ENCODE data around the gene NOX4. TPM values are rescaled to one million over a fixed set of nuclear protein-coding genes. Genes with fewer than 3 reads are reported as not detected.

The NOX4 gene
- total RNA-seq, 1 experiment from 2014 or later, result 3.0 TPM

DNA sequence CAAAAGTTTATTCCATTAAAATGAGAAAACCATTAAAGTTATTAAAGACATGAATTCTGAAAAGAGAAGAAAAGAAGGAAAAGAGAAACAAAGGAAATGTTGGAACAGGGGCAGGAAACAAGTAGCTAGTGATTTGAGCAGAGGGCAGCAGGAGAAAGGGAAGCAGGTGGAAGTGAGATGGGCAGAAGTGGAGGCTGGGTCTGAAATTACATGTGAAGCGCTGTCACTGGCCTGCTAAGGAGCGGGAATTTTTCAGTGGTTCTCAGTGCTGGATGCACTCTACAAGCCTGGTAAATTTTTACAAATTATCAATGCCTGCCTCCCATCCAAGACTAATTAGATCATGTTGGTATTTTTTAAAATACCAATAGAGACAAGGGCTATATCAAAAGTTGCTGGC is 48.4 kb downstream of the NOX4 start:
- H3K9me3 ChIP-seq (ENCODE audit: control insufficient read depth, low read depth, low read length), result no peaks in the 10 kb centered on the region
- H3K27me3 ChIP-seq (ENCODE audit: insufficient read depth, low read length), result no peaks in the 10 kb centered on the region
- H4K8ac ChIP-seq (replicated peaks; ENCODE audit: insufficient read length, low read depth, low read length), result no peak overlapping the region
- TF ChIP-seq, protein P1, sequence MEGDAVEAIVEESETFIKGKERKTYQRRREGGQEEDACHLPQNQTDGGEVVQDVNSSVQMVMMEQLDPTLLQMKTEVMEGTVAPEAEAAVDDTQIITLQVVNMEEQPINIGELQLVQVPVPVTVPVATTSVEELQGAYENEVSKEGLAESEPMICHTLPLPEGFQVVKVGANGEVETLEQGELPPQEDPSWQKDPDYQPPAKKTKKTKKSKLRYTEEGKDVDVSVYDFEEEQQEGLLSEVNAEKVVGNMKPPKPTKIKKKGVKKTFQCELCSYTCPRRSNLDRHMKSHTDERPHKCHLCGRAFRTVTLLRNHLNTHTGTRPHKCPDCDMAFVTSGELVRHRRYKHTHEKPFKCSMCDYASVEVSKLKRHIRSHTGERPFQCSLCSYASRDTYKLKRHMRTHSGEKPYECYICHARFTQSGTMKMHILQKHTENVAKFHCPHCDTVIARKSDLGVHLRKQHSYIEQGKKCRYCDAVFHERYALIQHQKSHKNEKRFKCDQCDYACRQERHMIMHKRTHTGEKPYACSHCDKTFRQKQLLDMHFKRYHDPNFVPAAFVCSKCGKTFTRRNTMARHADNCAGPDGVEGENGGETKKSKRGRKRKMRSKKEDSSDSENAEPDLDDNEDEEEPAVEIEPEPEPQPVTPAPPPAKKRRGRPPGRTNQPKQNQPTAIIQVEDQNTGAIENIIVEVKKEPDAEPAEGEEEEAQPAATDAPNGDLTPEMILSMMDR (conservative IDR thresholded peaks at IDR 0.05), result no peak
- no peak overlapping the region for H2AK5ac ChIP-seq (ENCODE audit: insufficient read length, low read length)
- H3K79me2 ChIP-seq (ENCODE audit: insufficient read depth, low read length), result no peaks in the 10 kb centered on the region
- no peak overlapping the region for H2BK120ac ChIP-seq (ENCODE audit: low read depth, low read length, poor library complexity, severe bottlenecking)
- H4K5ac ChIP-seq (ENCODE audit: insufficient read length, low read depth, low read length), result no peak overlapping the region
- no peak overlapping the region for H3K23ac ChIP-seq (ENCODE audit: insufficient read length, low read depth, low read length)
- no peak overlapping the region for H4K91ac ChIP-seq (ENCODE audit: insufficient read length, low read depth, low read length)
- Mint-ChIP-seq H3K4me1 (no peaks in the 10 kb centered on the region; a peak in 1 of 4 replicates), H3K27ac (no peak overlapping the region; a peak in 1 of 7 replicates), H3K27me3 (ENCODE audit: low read depth) (no peaks in the 10 kb centered on the region), H3K9me3 (peaks cover 0 to 5% of the 10 kb centered on the region in 2 experiments; a peak in 1 of 5 replicates), H3K36me3 (ENCODE audit: insufficient read depth in 1 of 3, low read depth in 3 of 3) (peaks cover 0 to 11% (median 0%) of the 10 kb centered on the region in 3 experiments; a peak in 2 of 7 replicates), H3K4me3 (no peak overlapping the region)
- no peak overlapping the region for H2BK15ac ChIP-seq (ENCODE audit: low read depth, low read length)
- WGBS (ENCODE audit: extremely low coverage, insufficient read length, low lambda C conversion rate), result no CpG with 5 or more reads among the region's 2 CpGs
- no peak overlapping the region for H3T11ph ChIP-seq (ENCODE audit: low read length)
- H3K4me2 ChIP-seq (ENCODE audit: insufficient read depth, insufficient read length, low read length), result no peak overlapping the region
- H3K14ac ChIP-seq (ENCODE audit: insufficient read depth, low read length), result no peak overlapping the region
- H2BK20ac ChIP-seq (ENCODE audit: low read depth, low read length, poor library complexity, severe bottlenecking), result no peak overlapping the region
- no peak overlapping the region for H3K4ac ChIP-seq (ENCODE audit: low read depth, low read length)
- H3K23me2 ChIP-seq (ENCODE audit: insufficient read length, low read depth, low read length, poor library complexity, severe bottlenecking), result no peaks in the 10 kb centered on the region
- H4K20me1 ChIP-seq (ENCODE audit: control insufficient read depth, insufficient read depth, insufficient read length), result no peaks in the 10 kb centered on the region
- no peak overlapping the region for H3K9ac ChIP-seq (ENCODE audit: extremely low read depth, insufficient read length, low read length)
- no peak overlapping the region for H3K18ac ChIP-seq (ENCODE audit: insufficient read length, low read depth, low read length)
- no peak overlapping the region for H3K27ac ChIP-seq (ENCODE audit: insufficient read length, low read depth, low read length)
- H2BK12ac ChIP-seq (ENCODE audit: insufficient read length, low read depth, low read length), result no peak overlapping the region
- H3K79me1 ChIP-seq (ENCODE audit: insufficient read depth, low read depth, low read length, poor library complexity, severe bottlenecking), result no peaks in the 10 kb centered on the region
- no peak overlapping the region for H2AFZ ChIP-seq (ENCODE audit: low read length)
- no peak for DNase-seq
- no peaks in the 10 kb centered on the region for H3K4me1 ChIP-seq (ENCODE audit: insufficient read depth, low read length)
- no peak overlapping the region for H3K56ac ChIP-seq (ENCODE audit: insufficient read length, low read depth, low read length)
- H2BK5ac ChIP-seq (ENCODE audit: insufficient read length, low read length), result no peak overlapping the region
